ENCODE results near the gene NTF3.

The NTF3 gene

DNA sequence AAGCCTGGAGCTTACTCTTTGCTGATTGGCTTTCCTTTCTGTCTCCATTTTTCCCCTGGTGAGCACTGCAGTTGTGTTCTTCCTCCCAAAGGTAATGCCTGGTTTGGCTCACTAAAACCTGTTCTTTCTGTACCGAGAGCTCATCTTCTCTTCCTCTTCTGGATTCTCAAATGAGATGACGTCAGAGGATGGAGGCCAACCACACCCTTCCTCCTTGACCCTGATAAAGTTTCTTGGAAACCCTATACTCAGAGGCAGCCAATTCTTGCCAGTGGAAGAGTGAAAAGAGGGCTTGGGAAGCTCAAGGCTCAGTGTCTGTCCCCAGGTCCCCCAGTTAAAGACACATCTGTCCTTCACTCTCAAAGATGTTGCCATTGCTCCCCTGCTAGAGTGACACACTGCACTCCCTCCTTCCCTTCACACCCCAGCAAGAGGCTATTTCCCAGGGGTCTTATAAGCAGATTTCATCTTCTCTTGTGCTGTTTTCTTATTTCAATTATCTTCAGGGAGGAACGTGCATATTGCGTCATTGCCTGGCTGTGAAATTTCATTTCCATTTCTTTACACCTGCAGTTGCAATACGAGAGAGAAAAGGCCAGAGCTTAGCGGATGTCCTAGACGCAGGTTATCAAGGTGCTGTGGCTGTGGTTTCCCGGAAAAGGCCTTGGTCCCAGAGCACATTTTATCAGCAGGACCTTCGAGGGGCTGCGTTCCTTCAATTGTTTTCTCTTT is 27.3 kb downstream of the NTF3 start (continued):
- TF ChIP-seq GFI1B (tag by site-specific recombination; IDR thresholded peaks at IDR 0.05) (no peak), ZNF843 (tag by site-specific recombination; IDR thresholded peaks at IDR 0.05) (no peak), ZNF157 (tag by site-specific recombination; IDR thresholded peaks at IDR 0.05) (no peak), SCRT1 (tag by site-specific recombination; IDR thresholded peaks at IDR 0.05; ENCODE audit: borderline replicate concordance) (no peak), ZSCAN18 (tag by site-specific recombination; IDR thresholded peaks at IDR 0.05) (no peak), ZNF501 (tag by site-specific recombination; IDR thresholded peaks at IDR 0.05) (no peak), MZF1 (tag by site-specific recombination; IDR thresholded peaks at IDR 0.05; ENCODE audit: borderline replicate concordance) (no peak)

DNA sequence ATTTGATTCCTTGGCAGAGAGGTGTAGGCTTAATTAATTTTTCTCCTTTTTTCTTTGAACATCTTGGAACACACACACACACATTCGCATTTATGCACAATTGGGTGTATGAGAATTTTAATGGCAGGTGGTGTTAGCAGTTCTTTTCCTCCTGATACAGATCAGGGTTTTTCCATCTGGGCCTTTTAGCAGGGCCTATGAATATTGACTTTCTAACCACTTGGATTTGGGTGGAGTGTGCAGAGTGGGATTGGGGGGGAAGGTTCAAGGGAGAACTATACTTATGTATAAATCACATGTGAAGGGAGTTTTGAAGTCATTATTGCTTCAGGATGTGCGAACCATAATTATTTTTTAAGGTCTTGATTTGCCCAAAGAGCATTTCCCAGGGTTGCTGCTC is 28.9 kb downstream of the NTF3 start:
- Histone ChIP-seq H3K4me3 (ENCODE audit: low read depth, low read length) (no peak overlapping the region), H3K27ac (ENCODE audit: extremely low read depth, low read depth, low read length) (no peak overlapping the region), H3K36me3 (ENCODE audit: control insufficient read depth in 2 of 2, insufficient read depth in 1 of 2, low read length in 2 of 2) (no peaks in the 10 kb centered on the region), H3K4me1 (ENCODE audit: control insufficient read depth, insufficient read depth, low read length) (no peaks in the 10 kb centered on the region), H3K9me3 (ENCODE audit: control insufficient read depth, insufficient read depth, low read depth, low read length) (no peaks in the 10 kb centered on the region)
- ChIA-PET CTCF (interaction anchor here (0.7 kb wide), 1 partner anchor 962 kb away, joined by 3 read pairs; no protein-coding TSS in a partner anchor), POLR2A (no interaction called here)
- TF ChIP-seq GLIS2 (tag by site-specific recombination; IDR thresholded peaks at IDR 0.05), result no peak
- TF ChIP-seq HOXD13 (CRISPR knock-in tag; IDR thresholded peaks at IDR 0.05; ENCODE audit: borderline replicate concordance), result no peak
- no peak for TF ChIP-seq ZNF394 (tag by site-specific recombination; IDR thresholded peaks at IDR 0.05; ENCODE audit: borderline replicate concordance)
- no peak for TF ChIP-seq PRDM10 (tag by site-specific recombination; IDR thresholded peaks at IDR 0.05)
- TF ChIP-seq, protein P1, sequence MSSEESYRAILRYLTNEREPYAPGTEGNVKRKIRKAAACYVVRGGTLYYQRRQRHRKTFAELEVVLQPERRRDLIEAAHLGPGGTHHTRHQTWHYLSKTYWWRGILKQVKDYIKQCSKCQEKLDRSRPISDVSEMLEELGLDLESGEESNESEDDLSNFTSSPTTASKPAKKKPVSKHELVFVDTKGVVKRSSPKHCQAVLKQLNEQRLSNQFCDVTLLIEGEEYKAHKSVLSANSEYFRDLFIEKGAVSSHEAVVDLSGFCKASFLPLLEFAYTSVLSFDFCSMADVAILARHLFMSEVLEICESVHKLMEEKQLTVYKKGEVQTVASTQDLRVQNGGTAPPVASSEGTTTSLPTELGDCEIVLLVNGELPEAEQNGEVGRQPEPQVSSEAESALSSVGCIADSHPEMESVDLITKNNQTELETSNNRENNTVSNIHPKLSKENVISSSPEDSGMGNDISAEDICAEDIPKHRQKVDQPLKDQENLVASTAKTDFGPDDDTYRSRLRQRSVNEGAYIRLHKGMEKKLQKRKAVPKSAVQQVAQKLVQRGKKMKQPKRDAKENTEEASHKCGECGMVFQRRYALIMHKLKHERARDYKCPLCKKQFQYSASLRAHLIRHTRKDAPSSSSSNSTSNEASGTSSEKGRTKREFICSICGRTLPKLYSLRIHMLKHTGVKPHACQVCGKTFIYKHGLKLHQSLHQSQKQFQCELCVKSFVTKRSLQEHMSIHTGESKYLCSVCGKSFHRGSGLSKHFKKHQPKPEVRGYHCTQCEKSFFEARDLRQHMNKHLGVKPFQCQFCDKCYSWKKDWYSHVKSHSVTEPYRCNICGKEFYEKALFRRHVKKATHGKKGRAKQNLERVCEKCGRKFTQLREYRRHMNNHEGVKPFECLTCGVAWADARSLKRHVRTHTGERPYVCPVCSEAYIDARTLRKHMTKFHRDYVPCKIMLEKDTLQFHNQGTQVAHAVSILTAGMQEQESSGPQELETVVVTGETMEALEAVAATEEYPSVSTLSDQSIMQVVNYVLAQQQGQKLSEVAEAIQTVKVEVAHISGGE (tag by site-specific recombination; conservative IDR thresholded peaks at IDR 0.05; ENCODE audit: low read depth), result no peak
- TF ChIP-seq ZNF350 (tag by site-specific recombination; IDR thresholded peaks at IDR 0.05), result no peak
- no peak for TF ChIP-seq CTCF (tag by site-specific recombination; IDR thresholded peaks at IDR 0.05)
- TF ChIP-seq MEIS1 (CRISPR knock-in tag; IDR thresholded peaks at IDR 0.05; ENCODE audit: borderline replicate concordance), result no peak
- TF ChIP-seq ZNF501 (tag by site-specific recombination; IDR thresholded peaks at IDR 0.05), result no peak
- TF ChIP-seq HIC1 (tag by site-specific recombination; IDR thresholded peaks at IDR 0.05), result no peak
- no peak for TF ChIP-seq ZBTB26 (tag by site-specific recombination; optimal IDR thresholded peaks at IDR 0.05)
- TF ChIP-seq ZNF473 (tag by site-specific recombination; IDR thresholded peaks at IDR 0.05), result no peak
- TF ChIP-seq ZNF670 (tag by site-specific recombination; IDR thresholded peaks at IDR 0.05; ENCODE audit: low read depth), result no peak
